Mucosa of descending colon (tissue), 3 donors: ENCODE results near the gene OPA1. TPM values are rescaled to one million over a fixed set of nuclear protein-coding genes. Genes with fewer than 3 reads are reported as not detected.

ENCODE experiments used
- ATAC-seq: fragments of 200-7000 bp; cut with Tn5 transposase; one replicate; pipeline ENCODE4 v1.9.1; 2020; ENCODE audit warnings: mild to moderate bottlenecking, moderate library complexity
- DNase-seq, 3 donors: peaks; one replicate each; pipeline ENCODE4 v3.0.0-alpha.2; 2020
- H3K36me3 ChIP-seq: fragments of 200-600 bp; one replicate; pipeline ENCODE4 v1.8.0; 2021; ENCODE audit warnings: low read depth, mild to moderate bottlenecking
- H3K4me1 ChIP-seq: fragments of 200-600 bp; one replicate; pipeline ENCODE4 v1.8.0; 2021; ENCODE audit warnings: low read depth, mild to moderate bottlenecking
- H3K4me3 ChIP-seq: fragments of 200-600 bp; one replicate; pipeline ENCODE4 v1.8.0; 2021; ENCODE audit warnings: mild to moderate bottlenecking
- H3K9me3 ChIP-seq: fragments of 200-600 bp; one replicate; pipeline ENCODE4 v1.8.0; 2021; ENCODE audit warnings: mild to moderate bottlenecking
- intact Hi-C, 2 donors: fragments of 100-400 bp; cut with DNase I in 1 of 2; cut with micrococcal nuclease in 1 of 2; formaldehyde crosslinking; loops; one replicate each; pipeline versions ENCODE4 v1.11.0 to v1.11.1; 2022; cut with DNase I, micrococcal nuclease
- total RNA-seq, 3 donors: library from RNA; stranded (reverse); fragmentation: NEBNext Ultra II Directional in 2 of 3; extraction: Animal tissue kit (Norgen Biotek cat#: 25700) in 2 of 3; gene quantifications; one replicate each; pipeline versions ENCODE4 v1.2.1 to v1.2.4, GENCODE V29; 2021 to 2023
- TF ChIP-seq, protein P1 (sequence below): fragments of 200-600 bp; IDR thresholded peaks from one replicate; pipeline ENCODE4 v1.8.0; 2022; ENCODE audit warnings: antibody characterized with exemption, mild to moderate bottlenecking
- donor health status: DM: no; HTN: no; CAD: no; lungs with moderate emphysema.
- donor health status: DM: no; HTN: no; CAD: no.
- donor health status: DM: no; HTN: yes; CAD: no.

Gene OPA1
- total RNA-seq, 3 donors from 2014 or later, result 67.8 to 90.8 (median 82.1) TPM

DNA sequence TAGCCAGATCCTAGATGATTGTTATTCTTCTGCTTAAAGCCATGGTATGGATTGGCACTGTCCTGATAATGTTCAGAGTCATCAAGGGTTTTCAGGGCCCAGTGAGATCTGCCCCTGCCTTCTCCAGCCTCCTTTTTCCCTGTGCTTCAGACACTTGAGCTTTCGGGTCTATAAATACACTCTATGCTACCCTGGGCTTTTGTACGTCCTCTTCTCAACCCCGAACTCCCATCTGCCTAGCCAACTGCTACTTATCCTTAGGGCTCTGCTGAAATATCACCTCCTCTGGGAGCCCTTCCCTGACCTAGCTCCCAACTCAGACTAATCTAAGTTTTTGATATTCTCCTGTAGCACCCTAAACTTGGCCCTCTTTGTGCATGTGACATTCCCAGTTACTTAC, 115.3 kb downstream of the OPA1 start:
- H3K4me3 ChIP-seq, result no peak overlapping the region
- intact Hi-C loops, result no loop called here
- DNase-seq, result no peak
- TF ChIP-seq, protein P1, sequence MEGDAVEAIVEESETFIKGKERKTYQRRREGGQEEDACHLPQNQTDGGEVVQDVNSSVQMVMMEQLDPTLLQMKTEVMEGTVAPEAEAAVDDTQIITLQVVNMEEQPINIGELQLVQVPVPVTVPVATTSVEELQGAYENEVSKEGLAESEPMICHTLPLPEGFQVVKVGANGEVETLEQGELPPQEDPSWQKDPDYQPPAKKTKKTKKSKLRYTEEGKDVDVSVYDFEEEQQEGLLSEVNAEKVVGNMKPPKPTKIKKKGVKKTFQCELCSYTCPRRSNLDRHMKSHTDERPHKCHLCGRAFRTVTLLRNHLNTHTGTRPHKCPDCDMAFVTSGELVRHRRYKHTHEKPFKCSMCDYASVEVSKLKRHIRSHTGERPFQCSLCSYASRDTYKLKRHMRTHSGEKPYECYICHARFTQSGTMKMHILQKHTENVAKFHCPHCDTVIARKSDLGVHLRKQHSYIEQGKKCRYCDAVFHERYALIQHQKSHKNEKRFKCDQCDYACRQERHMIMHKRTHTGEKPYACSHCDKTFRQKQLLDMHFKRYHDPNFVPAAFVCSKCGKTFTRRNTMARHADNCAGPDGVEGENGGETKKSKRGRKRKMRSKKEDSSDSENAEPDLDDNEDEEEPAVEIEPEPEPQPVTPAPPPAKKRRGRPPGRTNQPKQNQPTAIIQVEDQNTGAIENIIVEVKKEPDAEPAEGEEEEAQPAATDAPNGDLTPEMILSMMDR, result no peak
- no peak for ATAC-seq
- H3K9me3 ChIP-seq, result no peaks in the 10 kb centered on the region
- H3K36me3 ChIP-seq, result no peaks in the 10 kb centered on the region
- H3K4me1 ChIP-seq, result no peaks in the 10 kb centered on the region

DNA sequence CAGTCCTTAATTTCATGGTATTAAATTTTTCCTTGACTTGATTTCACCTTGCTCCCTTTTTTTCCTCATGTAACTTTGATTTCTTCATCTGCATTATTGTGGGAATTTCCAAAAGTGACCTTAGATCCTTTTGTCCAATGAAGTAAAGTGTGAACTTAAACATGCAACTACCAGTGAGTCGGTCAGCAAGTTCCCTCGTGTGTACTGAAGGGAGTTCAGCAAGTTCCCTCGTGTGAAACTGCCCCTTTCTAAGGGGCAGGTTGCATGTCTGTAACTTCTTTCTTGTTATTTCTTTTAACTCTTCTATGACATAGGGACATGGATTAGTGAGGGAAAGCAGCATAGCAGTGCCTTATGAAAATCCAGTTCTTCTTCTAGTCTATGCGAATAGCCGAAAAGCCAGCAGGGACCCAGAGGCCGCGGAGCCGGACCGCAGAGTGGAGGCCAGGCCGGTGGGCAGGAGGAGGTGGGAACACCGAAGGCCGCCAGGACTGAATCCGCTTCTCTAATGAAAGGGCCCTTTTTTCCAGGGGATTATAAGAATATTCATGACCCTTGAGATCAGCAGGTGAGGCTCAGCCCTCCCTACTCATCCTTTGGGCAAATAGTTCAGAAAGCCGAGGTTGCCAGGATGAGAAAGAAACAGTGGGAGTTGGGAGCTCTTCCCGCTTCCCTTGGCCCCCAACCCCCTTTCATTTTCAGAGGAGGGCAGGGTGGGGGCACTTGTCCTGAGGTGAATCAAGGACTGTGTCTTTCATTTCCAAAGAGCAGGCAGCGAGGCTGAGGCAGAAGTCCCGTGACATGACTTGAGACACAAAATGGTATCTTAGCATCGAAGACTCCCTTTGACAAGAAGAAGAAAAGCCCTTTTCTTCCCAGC, 117.5 kb downstream of the OPA1 start:
- no peaks in the 10 kb centered on the region for H3K4me1 ChIP-seq
- intact Hi-C loops, result loop anchor here in 1 of 2 donors (10.0 kb wide), 1 partner anchor 234 kb away; no protein-coding TSS in a partner anchor
- DNase-seq (no peak), ATAC-seq (no peak)
- H3K36me3 ChIP-seq, result no peaks in the 10 kb centered on the region
- H3K9me3 ChIP-seq, result peaks cover 12% of the 10 kb centered on the region
- no peak overlapping the region for H3K4me3 ChIP-seq
- TF ChIP-seq, protein P1, result no peak

DNA sequence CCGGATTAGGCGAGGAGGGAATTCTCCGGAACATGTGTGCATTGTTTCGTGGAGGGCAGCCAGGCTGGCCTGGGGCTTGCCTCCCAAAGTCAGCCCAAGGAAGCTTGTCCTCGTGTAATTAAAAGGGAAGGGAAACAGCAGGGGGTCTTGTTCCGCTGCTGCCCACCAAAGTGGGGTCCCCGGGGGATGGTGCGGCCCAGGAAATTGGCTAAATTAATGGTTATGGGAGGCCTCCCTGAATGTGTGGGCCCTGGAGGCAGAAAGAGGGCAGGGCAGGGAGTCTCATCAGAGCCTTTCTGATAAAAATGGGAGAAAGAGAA, 118.1 kb downstream of the OPA1 start:
- intact Hi-C loops, result loop anchor here in 1 of 2 donors (10.0 kb wide), 1 partner anchor 234 kb away; no protein-coding TSS in a partner anchor
- no peak overlapping the region for H3K4me3 ChIP-seq
- peaks cover 12% of the 10 kb centered on the region for H3K9me3 ChIP-seq
- H3K4me1 ChIP-seq, result no peaks in the 10 kb centered on the region
- no peaks in the 10 kb centered on the region for H3K36me3 ChIP-seq
- DNase-seq (no peak), ATAC-seq (no peak)
- TF ChIP-seq, protein P1, result no peak

DNA sequence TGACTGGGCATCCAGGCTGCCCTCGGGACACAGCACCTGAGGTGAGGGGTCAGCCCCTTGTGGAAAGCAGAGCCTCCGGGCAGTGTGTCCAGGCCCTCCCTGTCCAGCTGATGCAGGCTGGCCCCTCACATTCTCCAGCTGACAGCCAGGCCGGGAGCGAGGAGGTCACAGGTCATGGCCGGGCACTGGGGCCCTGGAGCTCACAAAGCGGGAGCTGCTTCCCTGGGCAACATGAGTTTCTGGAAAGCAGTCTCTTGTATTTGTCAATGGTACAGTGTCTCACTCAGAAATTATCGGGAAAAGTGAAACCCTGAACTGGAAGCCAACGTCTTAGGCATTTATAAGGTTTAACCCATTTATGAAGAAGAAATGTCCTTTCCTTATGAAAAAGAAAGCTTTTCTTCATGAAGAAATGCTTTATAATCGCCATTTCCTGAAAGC, 118.5 kb downstream of the OPA1 start:
- DNase-seq (no peak), ATAC-seq (no peak)
- Histone ChIP-seq H3K4me1 (no peaks in the 10 kb centered on the region), H3K4me3 (no peak overlapping the region), H3K36me3 (no peaks in the 10 kb centered on the region), H3K9me3 (peaks cover 12% of the 10 kb centered on the region)
- intact Hi-C loops, result loop anchor here in 1 of 2 donors (10.0 kb wide), 1 partner anchor 233 kb away; no protein-coding TSS in a partner anchor
- TF ChIP-seq, protein P1, result no peak

DNA sequence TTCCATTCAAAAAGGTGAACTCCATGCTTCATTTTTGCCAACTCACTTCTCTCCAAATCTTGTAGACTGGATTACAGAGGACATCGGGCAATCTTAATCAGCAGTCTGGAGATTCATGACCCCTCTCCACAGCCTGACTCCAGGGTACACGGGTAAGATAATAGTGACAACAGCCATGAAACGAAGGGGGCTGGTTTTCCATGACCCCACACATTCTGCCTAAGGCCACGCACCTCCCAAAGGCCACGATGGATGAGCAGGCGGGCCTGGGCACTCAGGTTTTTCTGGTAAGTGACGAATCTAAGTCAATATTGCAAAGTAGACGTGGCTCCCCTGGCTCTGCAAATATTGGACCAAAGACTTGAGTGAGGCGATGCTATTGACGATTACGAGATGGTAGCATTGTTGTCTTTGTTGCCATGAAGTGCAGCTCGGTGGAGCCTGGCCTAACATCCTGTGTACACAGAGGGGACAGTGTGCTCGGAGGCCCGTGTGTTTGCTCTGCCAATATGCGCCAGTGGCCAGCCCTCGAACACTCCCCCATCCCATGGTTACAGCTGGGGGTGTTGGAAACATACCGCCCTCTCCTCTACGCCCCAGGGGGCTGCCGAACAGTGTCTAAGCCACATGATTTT, 119.1 kb downstream of the OPA1 start:
- DNase-seq (no peak), ATAC-seq (no peak)
- TF ChIP-seq, protein P1, result no peak
- Histone ChIP-seq H3K9me3 (peaks cover 12% of the 10 kb centered on the region), H3K4me1 (no peaks in the 10 kb centered on the region), H3K4me3 (no peak overlapping the region), H3K36me3 (no peaks in the 10 kb centered on the region)
- intact Hi-C loops, result loop anchor here in 1 of 2 donors (10.0 kb wide), 1 partner anchor 233 kb away; no protein-coding TSS in a partner anchor
